Smooth muscle cell (in vitro differentiated cells): ENCODE results near the gene DUSP10. TPM values are rescaled to one million over a fixed set of nuclear protein-coding genes. Genes with fewer than 3 reads are reported as not detected.

Source experiments
- DNase-seq: peaks from one replicate; lab custom pipeline; 2025; ENCODE audit not compliant: unreplicated experiment; lab: John Stamatoyannopoulos, UW
- H2AFZ ChIP-seq: fragments of 200-600 bp; sonication (generic); 2 replicates; pipeline ENCODE4 v1.6.0; 2016; ENCODE audit warnings: antibody characterized with exemption, low read depth, mild to moderate bottlenecking
- H3F3A ChIP-seq: fragments of 200-600 bp; sonication (generic); 2 replicates; pipeline ENCODE4 v1.6.0; 2017; ENCODE audit warnings: antibody characterized with exemption, low read depth
- H3K27ac ChIP-seq: fragments of 200-600 bp; sonication (generic); 2 replicates; pipeline ENCODE4 v1.5.1; 2016; ENCODE audit warnings: low read depth, mild to moderate bottlenecking
- H3K27me3 ChIP-seq: fragments of 200-600 bp; sonication (generic); 2 replicates; pipeline ENCODE4 v1.6.1; 2016; ENCODE audit warnings: low read depth, mild to moderate bottlenecking
- H3K36me3 ChIP-seq: fragments of 200-600 bp; sonication (generic); 2 replicates; pipeline ENCODE4 v1.5.1; 2016; ENCODE audit warnings: low read depth
- H3K4me1 ChIP-seq: fragments of 200-600 bp; sonication (generic); 2 replicates; pipeline ENCODE4 v1.5.1; 2016; ENCODE audit warnings: low read depth
- H3K4me2 ChIP-seq: fragments of 200-600 bp; sonication (generic); 2 replicates; pipeline ENCODE4 v1.6.0; 2016; ENCODE audit warnings: mild to moderate bottlenecking
- H3K4me3 ChIP-seq: fragments of 200-600 bp; sonication (generic); 2 replicates; pipeline ENCODE4 v1.5.1; 2016; ENCODE audit warnings: mild to moderate bottlenecking
- H3K79me2 ChIP-seq: fragments of 200-600 bp; sonication (generic); 2 replicates; pipeline ENCODE4 v1.6.0; 2016; ENCODE audit warnings: low read depth, mild to moderate bottlenecking
- H3K9ac ChIP-seq: fragments of 200-600 bp; sonication (generic); 2 replicates; pipeline ENCODE4 v1.6.0; 2016; ENCODE audit warnings: low read depth
- H3K9me3 ChIP-seq: fragments of 200-600 bp; sonication (generic); replicated peaks from 2 replicates; pipeline ENCODE4 v1.5.1; 2016; ENCODE audit warnings: low read depth
- H4K20me1 ChIP-seq: fragments of 200-600 bp; sonication (generic); 2 replicates; pipeline ENCODE4 v1.6.0; 2016; ENCODE audit warnings: low read depth
- CTCF ChIP-seq: fragments of 200-600 bp; sonication (generic); IDR thresholded peaks from 2 replicates; pipeline ENCODE4 v1.5.1; 2017; ENCODE audit warnings: borderline replicate concordance, mild to moderate bottlenecking, antibody characterized with exemption; ENCODE audit not compliant: insufficient read depth, poor library complexity, severe bottlenecking
- WGBS: methylation state at CpG from one replicate; pipeline ENCODE4 v1.1.7; 2016; ENCODE audit warnings: low lambda C conversion rate; 5-methylcytosine and 5-hydroxymethylcytosine counted together
- polyA plus RNA-seq: library from polyadenylated mRNA; unstranded; fragments of >200 nt; fragmentation: Nextera tagmentation; extraction: Ambion mirVana; gene quantifications from 2 replicates; pipeline ENCODE4 v1.2.1, GENCODE V29; 2016
- total RNA-seq: library from RNA; depleted of rRNA; stranded (reverse); fragments of >200 nt; gene quantifications from 2 replicates; pipeline ENCODE4 v1.2.3, GENCODE V29; 2014

Gene DUSP10
- total and polyA plus RNA-seq, 2 experiments from 2014 or later: 49.7 to 104 TPM

GRCh38 chr1:221678014-221678413 lies 63.9 kb downstream of the DUSP10 start:
- no peaks in the 10 kb centered on the region for H3K27me3 ChIP-seq
- H2AFZ ChIP-seq: no peak overlapping the region
- TF ChIP-seq CTCF: no peak
- H3F3A ChIP-seq: no peaks in the 10 kb centered on the region
- H4K20me1 ChIP-seq: no peaks in the 10 kb centered on the region
- no peak overlapping the region for H3K4me3 ChIP-seq
- no peaks in the 10 kb centered on the region for H3K79me2 ChIP-seq
- H3K27ac ChIP-seq: no peak overlapping the region
- no peak overlapping the region for H3K4me2 ChIP-seq
- WGBS: 100% methylated on average over 1 of the region's 1 CpG
- DNase-seq: no peak
- peaks cover 8% of the 10 kb centered on the region for H3K9me3 ChIP-seq
- peaks cover 4% of the 10 kb centered on the region for H3K36me3 ChIP-seq
- H3K9ac ChIP-seq: no peak overlapping the region
- H3K4me1 ChIP-seq: no peaks in the 10 kb centered on the region

DNA sequence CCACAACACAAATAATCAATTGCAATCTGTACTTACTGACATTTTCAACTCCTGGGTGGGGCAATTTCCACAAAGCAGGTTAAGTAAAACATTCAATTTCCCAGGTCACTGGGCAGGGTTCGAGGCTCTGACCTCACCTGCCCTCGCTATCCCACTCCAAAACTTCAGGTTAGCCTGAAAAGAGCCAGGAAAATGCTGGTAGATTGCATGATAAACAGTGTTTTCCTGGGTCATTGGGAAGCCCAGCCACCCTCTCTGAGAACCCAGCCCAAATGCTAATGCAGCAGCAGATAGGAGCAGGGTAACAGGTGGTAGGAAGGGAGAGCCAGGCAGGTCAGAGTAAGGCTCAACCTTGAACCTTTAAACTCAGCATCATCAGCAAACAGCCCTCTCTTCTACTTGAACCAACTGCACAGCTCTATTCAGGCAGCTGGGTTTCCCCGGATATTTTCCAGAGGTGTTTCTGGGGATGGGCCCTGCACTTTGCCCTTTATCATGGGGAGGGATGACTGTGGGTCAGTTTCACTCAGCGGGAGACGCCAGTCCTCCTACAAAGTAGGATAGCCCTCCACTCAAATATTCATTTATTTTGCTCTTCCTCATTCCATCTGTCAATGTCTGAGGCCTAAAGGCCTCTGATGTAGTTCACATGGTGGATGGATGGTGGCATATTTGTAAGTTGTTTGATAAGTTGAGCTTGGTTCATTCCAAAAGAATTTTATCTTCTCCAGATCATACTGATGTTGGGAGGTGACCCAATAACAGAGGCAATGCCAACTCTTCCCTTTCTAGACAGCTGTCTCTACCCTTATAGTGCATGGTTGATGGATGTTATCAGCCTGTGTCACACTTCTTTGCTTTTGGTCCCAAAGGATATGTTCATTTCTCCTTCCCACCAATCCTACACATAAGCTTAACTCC lies 65.7 kb downstream of the DUSP10 start:
- Histone ChIP-seq H2AFZ (no peak overlapping the region), H3K4me2 (no peak overlapping the region), H3K4me3 (no peak overlapping the region), H3K79me2 (no peaks in the 10 kb centered on the region), H3K27me3 (no peaks in the 10 kb centered on the region), H3K27ac (no peak overlapping the region), H3K36me3 (peaks cover 4% of the 10 kb centered on the region), H3K4me1 (no peaks in the 10 kb centered on the region), H3F3A (no peaks in the 10 kb centered on the region), H3K9ac (no peak overlapping the region), H3K9me3 (peaks cover 8% of the 10 kb centered on the region), H4K20me1 (no peaks in the 10 kb centered on the region)
- DNase-seq: no peak
- 95% methylated on average over 5 of the region's 5 CpGs for WGBS
- TF ChIP-seq CTCF: no peak

GRCh38 chr1:221672965-221673364 lies 68.9 kb downstream of the DUSP10 start:
- no peaks in the 10 kb centered on the region for H3K36me3 ChIP-seq
- no peak overlapping the region for H2AFZ ChIP-seq
- no peaks in the 10 kb centered on the region for H3K79me2 ChIP-seq
- no peak overlapping the region for H3K4me3 ChIP-seq
- H3K4me2 ChIP-seq: no peak overlapping the region
- no peaks in the 10 kb centered on the region for H3F3A ChIP-seq
- no peaks in the 10 kb centered on the region for H4K20me1 ChIP-seq
- no peak for TF ChIP-seq CTCF
- no peaks in the 10 kb centered on the region for H3K4me1 ChIP-seq
- no peaks in the 10 kb centered on the region for H3K27me3 ChIP-seq
- DNase-seq: no peak
- H3K9me3 ChIP-seq: no peaks in the 10 kb centered on the region
- WGBS: 80% methylated on average over 3 of the region's 3 CpGs
- no peak overlapping the region for H3K27ac ChIP-seq
- H3K9ac ChIP-seq: no peak overlapping the region
